Neuron (in vitro differentiated cells): ENCODE data around the gene PER1.
"Not testable (repeated sequence)": the region's sequence is repeated elsewhere in the genome, so short reads cannot be mapped to it uniquely, and the experiment has no call there.

Experiments used
- H2AFZ ChIP-seq: one replicate; pipeline ENCODE4 v1.6.1; 2013; ENCODE audit warnings: low read depth, mild to moderate bottlenecking, inconsistent platforms, low read length, moderate library complexity
- H3K27me3 ChIP-seq: one replicate; pipeline ENCODE4 v1.6.1; 2013; ENCODE audit warnings: low read length; ENCODE audit not compliant: insufficient read depth
- H3K36me3 ChIP-seq: one replicate; pipeline ENCODE4 v1.6.1; 2013; ENCODE audit warnings: low read length; ENCODE audit not compliant: insufficient read depth
- H3K4me1 ChIP-seq: one replicate; pipeline ENCODE4 v1.6.1; 2013; ENCODE audit warnings: low read length; ENCODE audit not compliant: insufficient read depth
- H3K4me3 ChIP-seq: 2 replicates; pipeline ENCODE4 v1.5.1; 2013; ENCODE audit warnings: mild to moderate bottlenecking, low read length, moderate library complexity
- H3K9me3 ChIP-seq: one replicate; pipeline ENCODE4 v1.6.1; 2013; ENCODE audit warnings: low read length

The PER1 gene

GRCh38 chr17:8185582-8186445, 33.6 kb upstream of the PER1 start:
- H3K4me1 ChIP-seq: peaks cover 17% of the 10 kb centered on the region
- H3K4me3 ChIP-seq: peak overlapping the region; percentile 65
- peak overlapping the region; percentile 56 for H2AFZ ChIP-seq
- H3K9me3 ChIP-seq: no peaks in the 10 kb centered on the region
- H3K36me3 ChIP-seq: no peaks in the 10 kb centered on the region
- H3K27me3 ChIP-seq: no peaks in the 10 kb centered on the region

GRCh38 chr17:8176998-8177731, 25.0 kb upstream of the PER1 start:
- peaks cover 23% of the 10 kb centered on the region for H3K4me1 ChIP-seq
- H3K27me3 ChIP-seq: no peaks in the 10 kb centered on the region
- H3K4me3 ChIP-seq: peak overlapping the region; percentile 64
- peak overlapping the region; percentile 46 for H2AFZ ChIP-seq
- no peaks in the 10 kb centered on the region for H3K9me3 ChIP-seq
- no peaks in the 10 kb centered on the region for H3K36me3 ChIP-seq

DNA sequence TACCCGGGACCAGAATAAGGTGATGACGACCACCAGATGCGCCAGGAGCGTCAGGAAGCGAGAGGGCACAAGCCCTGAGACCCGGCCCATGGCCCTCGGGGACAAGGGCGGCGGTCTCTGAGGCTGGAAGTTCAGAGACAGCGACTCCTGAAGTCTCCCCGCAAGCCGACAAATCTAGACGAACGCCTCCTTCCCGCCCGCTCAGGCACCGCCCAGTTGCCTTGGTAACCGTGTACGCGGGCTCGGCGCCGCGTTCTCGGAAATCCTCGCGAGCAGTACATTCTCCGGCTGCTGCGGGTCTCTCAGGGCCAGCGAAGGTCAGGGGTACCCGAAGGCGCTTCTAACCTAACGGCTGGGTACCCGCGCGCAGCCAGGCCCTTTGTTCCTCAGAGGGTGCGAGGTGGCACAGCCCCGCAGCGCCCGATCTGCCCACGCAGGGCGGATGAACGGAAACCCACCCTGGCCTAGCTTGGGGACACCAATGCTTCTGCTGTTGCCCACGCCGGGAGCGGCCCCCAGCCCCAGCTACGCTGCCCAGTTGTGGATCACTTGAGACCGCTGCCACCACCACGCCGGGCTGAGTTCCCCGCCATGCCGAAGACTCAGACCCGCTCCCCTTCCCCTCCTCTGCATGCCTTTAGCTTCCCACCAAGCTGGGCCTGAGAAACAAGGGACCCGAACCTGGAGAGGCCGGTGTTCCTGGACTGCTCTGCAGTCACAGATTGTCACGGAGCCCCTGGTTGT, 24.2 kb upstream of the PER1 start, which contains the start of gene TMEM107:
TMEM107 (minus strand) TSS at position 184 of the 744 bp plus-strand sequence; CDS start at position 90, 94 bp downstream.
- H3K9me3 ChIP-seq: no peaks in the 10 kb centered on the region
- peaks cover 23% of the 10 kb centered on the region for H3K4me1 ChIP-seq
- H2AFZ ChIP-seq: peak within 1 kb of the TSS; percentile 46
- peak within 1 kb of the TSS; percentile 64 for H3K4me3 ChIP-seq
- H3K36me3 ChIP-seq: no peaks in the 10 kb centered on the region
- H3K27me3 ChIP-seq: no peaks in the 10 kb centered on the region

DNA sequence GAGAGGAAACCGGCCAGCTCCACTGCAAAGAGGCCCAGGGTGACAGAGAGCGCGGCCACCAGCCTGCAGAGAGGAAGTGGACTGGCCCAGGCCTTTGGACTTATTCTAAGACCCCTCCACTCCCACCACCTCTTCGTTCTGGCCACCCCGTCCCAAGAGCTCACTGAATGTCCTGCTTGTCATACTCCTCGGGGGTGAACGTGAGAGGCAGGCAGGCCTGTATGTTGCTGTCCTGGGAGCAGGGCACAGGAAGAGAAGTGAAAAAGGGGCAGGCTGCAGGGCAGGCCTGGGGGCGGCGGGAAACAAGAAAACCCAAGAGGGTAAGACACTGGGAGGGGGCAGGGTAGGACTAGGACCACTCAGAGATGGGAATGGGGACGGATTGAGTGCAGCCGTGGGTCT, 23.6 kb upstream of the PER1 start:
- Histone ChIP-seq H3K27me3 (no peaks in the 10 kb centered on the region), H3K4me3 (peak overlapping the region; percentile 64), H3K36me3 (no peaks in the 10 kb centered on the region), H2AFZ (peak overlapping the region; percentile 46), H3K4me1 (peaks cover 23% of the 10 kb centered on the region), H3K9me3 (no peaks in the 10 kb centered on the region)

GRCh38 chr17:8173871-8174322, 21.7 kb upstream of the PER1 start:
- Histone ChIP-seq H2AFZ (peak overlapping the region; percentile 72), H3K27me3 (no peaks in the 10 kb centered on the region), H3K9me3 (no peaks in the 10 kb centered on the region), H3K36me3 (no peaks in the 10 kb centered on the region), H3K4me3 (peak overlapping the region; percentile 60), H3K4me1 (peaks cover 23% of the 10 kb centered on the region)

DNA sequence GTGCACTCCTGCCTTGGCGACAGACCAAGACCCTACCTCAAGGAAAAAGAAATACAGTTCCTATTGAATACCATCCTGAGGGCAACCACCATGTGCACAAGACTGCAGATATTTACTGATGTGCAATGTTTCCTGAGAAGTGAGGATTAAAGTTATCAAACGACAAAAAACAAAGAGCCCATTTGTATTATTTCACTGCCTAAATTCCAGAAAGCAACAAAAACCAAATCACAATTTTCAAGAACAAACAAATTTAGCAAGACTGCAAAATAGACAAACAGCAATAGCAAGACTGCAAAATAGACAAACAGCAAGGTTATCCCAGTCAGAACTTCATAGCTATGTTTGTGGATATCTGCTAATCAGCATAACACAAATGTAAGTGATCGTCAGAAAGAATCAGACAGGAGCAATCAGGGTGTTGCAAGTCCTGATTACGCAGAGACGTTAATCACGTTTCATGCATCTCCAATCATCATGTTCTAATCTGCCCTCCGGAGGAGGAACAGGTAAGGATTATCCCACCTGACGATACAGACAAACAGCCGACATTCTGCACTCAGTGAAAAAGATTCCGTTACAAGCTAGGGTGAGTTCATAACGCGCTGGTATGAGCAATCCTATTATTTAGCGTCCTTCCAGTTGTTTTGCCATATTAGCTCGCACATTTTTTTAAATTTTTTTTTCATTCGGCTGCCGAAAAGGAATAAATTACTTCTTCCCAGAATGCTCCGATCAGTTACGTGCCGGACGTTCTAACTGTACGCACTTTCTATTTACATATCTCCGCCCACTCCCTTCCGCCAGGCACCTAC, 21.1 kb upstream of the PER1 start:
- Histone ChIP-seq H3K4me3 (peak overlapping the region; percentile 60), H3K4me1 (peaks cover 23% of the 10 kb centered on the region)

DNA sequence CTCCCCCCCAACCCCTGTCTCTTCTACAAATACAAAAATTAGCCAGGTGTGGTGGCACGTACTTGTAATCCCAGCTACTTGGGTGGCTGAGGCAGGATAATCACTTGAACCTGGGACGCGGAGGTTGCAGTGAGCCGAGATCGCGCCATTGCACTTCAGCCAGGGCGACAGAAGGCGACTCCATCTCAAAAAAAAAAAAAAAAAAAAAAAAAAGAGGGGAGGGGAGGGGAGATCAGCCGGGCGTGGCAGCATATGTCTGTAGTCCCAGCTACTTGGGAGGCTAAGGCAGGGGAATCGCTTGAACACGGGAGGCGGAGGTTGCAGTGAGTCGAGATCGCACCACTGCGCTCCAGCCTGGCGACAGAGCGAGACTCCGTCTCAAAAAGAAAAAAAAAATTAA, 18.0 kb upstream of the PER1 start:
- H3K27me3 ChIP-seq, H3K4me3 ChIP-seq, H2AFZ ChIP-seq, H3K36me3 ChIP-seq, H3K9me3 ChIP-seq, H3K4me1 ChIP-seq: not testable (repeated sequence)

More for the DNA sequence above, 21.1 kb upstream of the PER1 start:
- peak overlapping the region; percentile 72 for H2AFZ ChIP-seq
- H3K9me3 ChIP-seq: no peaks in the 10 kb centered on the region
- no peaks in the 10 kb centered on the region for H3K27me3 ChIP-seq
- no peaks in the 10 kb centered on the region for H3K36me3 ChIP-seq

- no peak overlapping the region for H2AFZ ChIP-seq
- H3K4me1 ChIP-seq: peaks cover 17% of the 10 kb centered on the region
- no peaks in the 10 kb centered on the region for H3K36me3 ChIP-seq
- no peak overlapping the region for H3K4me3 ChIP-seq
- H3K9me3 ChIP-seq: no peaks in the 10 kb centered on the region
- H3K27me3 ChIP-seq: no peaks in the 10 kb centered on the region
Observed at GRCh38 chr17:8167526-8167925, 15.3 kb upstream of the PER1 start.

- Histone ChIP-seq H3K9me3 (no peaks in the 10 kb centered on the region), H3K4me3 (no peak overlapping the region), H3K36me3 (peaks cover 1% of the 10 kb centered on the region), H3K27me3 (no peaks in the 10 kb centered on the region), H3K4me1 (peaks cover 20% of the 10 kb centered on the region), H2AFZ (no peak overlapping the region)
Observed at GRCh38 chr17:8166731-8167130, 14.5 kb upstream of the PER1 start.

GRCh38 chr17:8164815-8165131, 12.6 kb upstream of the PER1 start:
- Histone ChIP-seq H3K27me3 (no peaks in the 10 kb centered on the region), H3K36me3 (peaks cover 16% of the 10 kb centered on the region), H3K9me3 (no peaks in the 10 kb centered on the region), H2AFZ (no peak overlapping the region), H3K4me1 (peaks cover 39% of the 10 kb centered on the region), H3K4me3 (peak overlapping the region; percentile 77)

DNA sequence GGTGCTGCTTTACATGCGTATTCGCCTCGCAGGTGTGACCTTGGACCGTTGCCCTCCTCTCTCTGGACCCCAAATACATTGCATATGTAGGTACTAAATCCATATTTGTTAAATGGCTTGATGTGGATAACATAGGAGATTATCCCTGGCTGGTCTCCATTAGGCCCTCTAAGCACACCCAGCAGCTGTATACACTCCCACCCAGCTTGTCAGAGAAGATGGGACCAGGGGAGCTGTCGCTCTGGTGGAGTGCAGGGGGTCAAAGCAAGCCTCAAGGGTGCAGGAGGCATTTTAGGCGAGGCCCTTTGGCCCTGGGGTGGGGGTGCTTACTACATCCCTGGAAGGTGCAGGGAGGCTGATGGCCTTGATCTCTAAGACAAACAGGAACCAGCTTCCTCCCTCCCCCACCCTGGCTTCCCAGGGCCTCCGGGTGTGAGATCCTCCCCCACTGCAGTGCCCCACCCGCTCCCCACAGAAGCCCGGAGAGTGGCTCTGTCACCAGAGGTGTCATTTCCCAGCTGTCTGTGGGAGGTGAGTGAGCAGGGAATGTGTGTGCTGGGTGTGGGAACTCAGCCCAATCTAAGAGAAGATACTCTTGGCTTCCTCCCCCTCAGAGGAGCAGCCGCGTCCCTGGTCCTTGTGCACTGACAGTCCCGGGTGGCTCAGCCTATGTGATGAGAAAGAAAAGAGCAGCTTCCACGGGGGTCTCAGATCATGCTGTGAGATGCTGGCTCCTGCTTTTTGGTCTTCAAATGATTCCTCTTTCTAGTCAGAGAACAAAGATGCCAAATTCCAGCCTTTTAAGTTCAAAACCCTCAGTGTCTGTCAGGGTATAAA, 12.0 kb upstream of the PER1 start:
- H3K36me3 ChIP-seq: peaks cover 22% of the 10 kb centered on the region
- no peaks in the 10 kb centered on the region for H3K27me3 ChIP-seq
- H3K9me3 ChIP-seq: no peaks in the 10 kb centered on the region
- H3K4me1 ChIP-seq: peaks cover 44% of the 10 kb centered on the region
- H3K4me3 ChIP-seq: peak overlapping the region; percentile 77
- H2AFZ ChIP-seq: no peak overlapping the region
